ENCODE data around the gene DNAJC27.

DNAJC27 gene

GRCh38 chr2:24970483-24971285 lies 1.1 kb downstream of the DNAJC27 start:
- DNase-seq: no peak

- DNase-seq: no peak
Measured at GRCh38 chr2:24969784-24970183, 2.0 kb downstream of the DNAJC27 start.

- DNase-seq: no peak
Measured at GRCh38 chr2:24961903-24962302, 9.9 kb downstream of the DNAJC27 start.

GRCh38 chr2:24959761-24960160 lies 12.0 kb downstream of the DNAJC27 start:
- DNase-seq: no peak

- DNase-seq: no peak
Measured at GRCh38 chr2:24958411-24958935, 13.3 kb downstream of the DNAJC27 start.

- DNase-seq: no peak
Measured at GRCh38 chr2:24957976-24958375, 13.8 kb downstream of the DNAJC27 start.

- no peak for DNase-seq
Measured at GRCh38 chr2:24957221-24957620, 14.5 kb downstream of the DNAJC27 start.

- DNase-seq: no peak
Measured at GRCh38 chr2:24955921-24956320, 15.8 kb downstream of the DNAJC27 start.

- no peak for DNase-seq
Measured at GRCh38 chr2:24955232-24955631, 16.5 kb downstream of the DNAJC27 start.

- no peak for DNase-seq
Measured at GRCh38 chr2:24950102-24950501, 21.7 kb downstream of the DNAJC27 start.

GRCh38 chr2:24948506-24948905 lies 23.2 kb downstream of the DNAJC27 start:
- DNase-seq: no peak

- no peak for DNase-seq
Measured at GRCh38 chr2:24947561-24948157, 24.1 kb downstream of the DNAJC27 start.

- no peak for DNase-seq
Measured at GRCh38 chr2:24945907-24946306, 25.8 kb downstream of the DNAJC27 start.

- DNase-seq: no peak
Measured at GRCh38 chr2:24943427-24944053, 28.2 kb downstream of the DNAJC27 start.

- no peak for DNase-seq
Measured at GRCh38 chr2:24939353-24939752, 32.4 kb downstream of the DNAJC27 start.

- DNase-seq: no peak
Measured at GRCh38 chr2:24937236-24937635, 34.5 kb downstream of the DNAJC27 start.

- DNase-seq: no peak
Measured at GRCh38 chr2:24935145-24935544, 36.6 kb downstream of the DNAJC27 start.

- no peak for DNase-seq
Measured at GRCh38 chr2:24932715-24933114, 39.0 kb downstream of the DNAJC27 start.

- no peak for DNase-seq
Measured at GRCh38 chr2:24930768-24931167, 41.0 kb downstream of the DNAJC27 start.

GRCh38 chr2:24929230-24929629 lies 42.5 kb downstream of the DNAJC27 start:
- no peak for DNase-seq

- no peak for DNase-seq
Measured at GRCh38 chr2:24928036-24928435, 43.7 kb downstream of the DNAJC27 start.

- DNase-seq: no peak
Measured at GRCh38 chr2:24926602-24927252, 45.0 kb downstream of the DNAJC27 start.

GRCh38 chr2:24926220-24926601 lies 45.5 kb downstream of the DNAJC27 start:
- DNase-seq: no peak

Data from NCI-H526 (cell line).